ENCODE results near the gene DUSP14. TPM values are rescaled to one million over a fixed set of nuclear protein-coding genes. Genes with fewer than 3 reads are reported as not detected.

Gene DUSP14
- polyA plus RNA-seq, 1 of the 3 experiments (the other 2 are of a cell fraction), result 85.8 TPM

DNA sequence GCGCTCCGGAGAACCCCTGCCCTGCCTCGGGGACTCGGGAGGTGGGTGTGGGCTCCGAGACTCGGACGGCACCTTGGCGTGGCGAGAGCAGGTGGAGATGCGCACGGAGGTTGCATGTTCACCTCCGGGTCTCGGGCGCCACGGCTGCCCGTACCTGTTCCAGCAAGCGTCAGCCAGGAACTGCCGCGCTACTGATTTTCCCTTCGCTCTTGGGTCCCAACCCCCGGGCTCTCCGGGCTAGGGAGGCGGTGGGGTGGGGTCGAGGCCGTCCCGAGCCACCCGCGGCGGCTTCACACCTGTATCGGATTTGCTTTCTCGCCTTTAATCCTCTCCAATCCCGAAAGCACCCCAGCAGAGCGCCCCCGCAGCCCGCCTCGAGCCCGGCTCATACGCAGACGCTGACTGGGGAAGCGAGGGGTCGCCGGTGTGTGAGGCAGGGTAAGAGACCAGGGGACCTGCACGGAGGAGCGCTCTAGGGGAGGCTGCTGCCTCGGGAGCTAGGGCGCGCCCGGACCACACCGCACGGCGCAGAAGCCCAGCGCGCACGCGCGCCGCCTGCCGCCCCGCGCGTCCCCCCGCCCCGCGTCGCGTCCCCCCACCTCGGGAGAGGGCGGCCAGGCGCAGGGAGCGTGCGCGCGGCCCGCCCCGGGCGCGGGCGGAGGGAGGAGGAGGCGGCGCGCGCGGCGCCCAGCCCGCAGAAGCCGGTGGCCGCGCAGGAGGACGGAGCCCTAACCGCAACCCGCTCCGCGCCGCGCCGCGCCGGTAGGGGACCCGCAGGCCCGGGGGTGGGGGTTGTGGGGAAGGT, at the start of gene DUSP14 (continued):
- TF ChIP-seq USF1 (IDR thresholded peaks at IDR 0.05; ENCODE audit: borderline replicate concordance, low read depth), result no peak
- no peak for TF ChIP-seq TEAD4 (IDR thresholded peaks at IDR 0.05; ENCODE audit: borderline replicate concordance, insufficient read depth)
- peak; percentile 57; the same call in 1 of the 2 replicates for TF ChIP-seq POLR2AphosphoS5 (IDR thresholded peaks at IDR 0.05; ENCODE audit: low read depth, low read length)
- 0 out of 2 replicates have a peak, but pooled peaks have one; percentile 9 for TF ChIP-seq MXI1 (IDR thresholded peaks at IDR 0.05; ENCODE audit: low read depth, low read length)
- peak; percentile 9; the same call in 1 of the 2 replicates for TF ChIP-seq TAF1 (IDR thresholded peaks at IDR 0.05; ENCODE audit: borderline replicate concordance, low read depth, low read length)
- no peak for TF ChIP-seq USF2 (IDR thresholded peaks at IDR 0.05; ENCODE audit: borderline replicate concordance, low read depth, low read length)
- TF ChIP-seq FOXJ3 (CRISPR knock-in tag; IDR thresholded peaks at IDR 0.05), result no peak
- TF ChIP-seq NRF1 (IDR thresholded peaks at IDR 0.05; ENCODE audit: low read depth, low read length), result peak; percentile 69
- TF ChIP-seq FOSL2 (IDR thresholded peaks at IDR 0.05; ENCODE audit: borderline replicate concordance, low read depth), result no peak
- TF ChIP-seq EZH2phosphoT487 (IDR thresholded peaks at IDR 0.05; ENCODE audit: borderline replicate concordance, low read depth), result no peak
- no peak for TF ChIP-seq ELF1 (IDR thresholded peaks at IDR 0.05)
- no peak for TF ChIP-seq FOXM1 (IDR thresholded peaks at IDR 0.05; ENCODE audit: low read depth)
- TF ChIP-seq TCF12 (IDR thresholded peaks at IDR 0.05), result no peak
- no peak for TF ChIP-seq CHD2 (IDR thresholded peaks at IDR 0.05; ENCODE audit: low read length, partially characterized antibody)

- H3K4me3 ChIP-seq (ENCODE audit: low read depth in 2 of 2, low read length in 1 of 2), result no peak overlapping the region
- H3K79me2 ChIP-seq (ENCODE audit: insufficient read depth), result peaks cover 7% of the 10 kb centered on the region; the same call in 1 of the 2 replicates
- POLR2A ChIA-PET, result no interaction called here
- 100% methylated on average over 2 of the region's 2 CpGs for WGBS (ENCODE audit: low lambda C conversion rate)
- no peaks in the 10 kb centered on the region for H3K9me3 ChIP-seq
- no peak overlapping the region for H3K9ac ChIP-seq
- H4K20me1 ChIP-seq (ENCODE audit: insufficient read depth), result no peaks in the 10 kb centered on the region
- CTCF ChIA-PET, result interaction anchor here (0.6 kb wide), 1 partner anchor 925 kb away, joined by 3 read pairs; no protein-coding TSS in a partner anchor
- no peaks in the 10 kb centered on the region for H3K27me3 ChIP-seq (ENCODE audit: insufficient read depth)
- no peaks in the 10 kb centered on the region for H3K4me1 ChIP-seq (ENCODE audit: control insufficient read depth in 1 of 2, insufficient read depth in 2 of 2, low read depth in 1 of 2, low read length in 1 of 2)
- H3K9me2 ChIP-seq, result no peaks in the 10 kb centered on the region
- no peak for DNase-seq
- H3K36me3 ChIP-seq (replicated peaks in 1 of 2; ENCODE audit: control insufficient read depth in 1 of 2, insufficient read depth in 2 of 2, low read length in 1 of 2), result peaks cover 25 to 62% of the 10 kb centered on the region in 2 experiments
- peaks cover 8% of the 10 kb centered on the region for H3F3A ChIP-seq (replicated peaks; ENCODE audit: insufficient read depth)
- H2AFZ ChIP-seq (ENCODE audit: low read depth), result no peak overlapping the region
- H3K4me2 ChIP-seq, result no peak overlapping the region
- TF ChIP-seq GABPA (IDR thresholded peaks at IDR 0.05; ENCODE audit: low read depth) (no peak), CHD2 (IDR thresholded peaks at IDR 0.05; ENCODE audit: low read length, partially characterized antibody) (no peak), ZBTB33 (IDR thresholded peaks at IDR 0.05; ENCODE audit: borderline replicate concordance, low read depth) (no peak), FOSL2 (IDR thresholded peaks at IDR 0.05; ENCODE audit: borderline replicate concordance, low read depth) (no peak), SMC3 (IDR thresholded peaks at IDR 0.05; ENCODE audit: low read depth, low read length) (no peak), YY1 (IDR thresholded peaks at IDR 0.05; ENCODE audit: low read depth) (no peak), RFX5 (IDR thresholded peaks at IDR 0.05; ENCODE audit: low read length) (no peak), USF2 (IDR thresholded peaks at IDR 0.05; ENCODE audit: borderline replicate concordance, low read depth, low read length) (no peak), NRF1 (IDR thresholded peaks at IDR 0.05; ENCODE audit: low read depth, low read length) (no peak), JUND (IDR thresholded peaks at IDR 0.05) (no peak), ELF1 (IDR thresholded peaks at IDR 0.05) (no peak), EP300 (IDR thresholded peaks at IDR 0.05; ENCODE audit: borderline replicate concordance in 1 of 2, low read depth in 1 of 2, low read length in 1 of 2) (no peak), FOXJ3 (CRISPR knock-in tag; IDR thresholded peaks at IDR 0.05) (no peak), MEF2A (IDR thresholded peaks at IDR 0.05; ENCODE audit: borderline replicate concordance, low read depth) (no peak), TAF1 (IDR thresholded peaks at IDR 0.05; ENCODE audit: borderline replicate concordance, low read depth, low read length) (no peak), FOXM1 (IDR thresholded peaks at IDR 0.05; ENCODE audit: low read depth) (no peak), GATA2 (CRISPR knock-in tag; IDR thresholded peaks at IDR 0.05) (no peak)
- H3K27ac ChIP-seq (ENCODE audit: low read depth in 2 of 2, low read length in 1 of 2), result no peak overlapping the region
Measured at GRCh38 chr17:37440424-37440823, 49.3 kb upstream of the DUSP14 start.
